CD4-positive, alpha-beta T cell treated with Interleukin-4 for 1 hour (primary cell): ENCODE results near the gene SPTB.

Experiments
- DNase-seq, 2 donors: peaks; one replicate each; pipeline ENCODE4 v3.0.0-alpha.2; 2020 to 2022

The SPTB gene

GRCh38 chr14:64705381-64706118 is 174.2 kb downstream of the SPTB start:
- DNase-seq, result no peak

DNA sequence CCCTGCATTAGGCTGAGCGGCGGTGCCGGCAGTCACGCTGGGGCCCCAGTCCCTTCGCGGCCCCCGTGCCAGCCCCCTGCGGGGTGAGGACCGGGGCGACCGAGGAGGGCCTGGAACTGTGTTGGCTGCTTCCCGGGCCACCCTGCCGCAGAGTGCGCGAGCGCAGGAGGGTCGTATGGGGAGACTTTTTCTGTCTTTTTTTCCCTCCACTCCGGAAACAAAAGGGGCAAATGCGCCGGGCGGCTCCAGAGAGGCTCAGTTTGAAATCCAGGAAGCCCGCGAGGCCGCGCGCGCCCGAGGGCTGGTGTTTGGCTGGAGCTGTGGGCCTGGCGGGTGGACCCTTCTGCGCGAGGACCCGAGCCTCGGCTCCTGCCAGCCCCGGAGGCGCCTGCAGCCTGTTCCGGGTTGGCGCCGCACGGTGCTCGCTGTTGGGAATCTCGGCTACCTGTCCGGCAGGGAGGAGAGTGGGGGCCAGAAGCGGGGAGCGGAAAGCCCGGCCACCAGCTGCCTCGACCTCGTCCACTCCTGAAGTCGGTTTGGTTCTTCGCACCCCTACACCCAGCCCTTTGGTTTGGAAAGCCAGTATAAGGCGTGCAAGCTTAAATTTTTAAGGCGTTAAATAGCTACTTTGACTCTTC is 174.8 kb downstream of the SPTB start:
- DNase-seq, result no peak

GRCh38 chr14:64704143-64704742 is 175.5 kb downstream of the SPTB start, which contains the start of gene PLEKHG3:
Gene PLEKHG3, plus strand, starts transcription at chr14:64704424. Its CDS starts 23,208 bp downstream, at chr14:64727632.
- peak in 1 of 2 donors; percentile 33 for DNase-seq

- DNase-seq, result no peak
Observed at GRCh38 chr14:64703395-64704142, 176.1 kb downstream of the SPTB start.

- peak in 1 of 2 donors; percentile 45 for DNase-seq
Observed at GRCh38 chr14:64702493-64703394, 177.0 kb downstream of the SPTB start.

- no peak for DNase-seq
Observed at GRCh38 chr14:64701660-64702059, 178.0 kb downstream of the SPTB start.

- DNase-seq, result no peak
Observed at GRCh38 chr14:64700894-64701293, 178.8 kb downstream of the SPTB start.

GRCh38 chr14:64700290-64700689 is 179.4 kb downstream of the SPTB start:
- DNase-seq, result no peak

- peak; percentile 34 to 41 for DNase-seq
Observed at GRCh38 chr14:64698903-64699302, 180.8 kb downstream of the SPTB start.

- DNase-seq, result peak in 1 of 2 donors; percentile 55
Observed at GRCh38 chr14:64696355-64696857, 183.3 kb downstream of the SPTB start.
